KG1 (cell line): ENCODE data around the gene WDR83.

Experiments
- DNase-seq: peaks from one replicate; lab custom pipeline; 2025; lab: John Stamatoyannopoulos, UW

Gene WDR83

DNA sequence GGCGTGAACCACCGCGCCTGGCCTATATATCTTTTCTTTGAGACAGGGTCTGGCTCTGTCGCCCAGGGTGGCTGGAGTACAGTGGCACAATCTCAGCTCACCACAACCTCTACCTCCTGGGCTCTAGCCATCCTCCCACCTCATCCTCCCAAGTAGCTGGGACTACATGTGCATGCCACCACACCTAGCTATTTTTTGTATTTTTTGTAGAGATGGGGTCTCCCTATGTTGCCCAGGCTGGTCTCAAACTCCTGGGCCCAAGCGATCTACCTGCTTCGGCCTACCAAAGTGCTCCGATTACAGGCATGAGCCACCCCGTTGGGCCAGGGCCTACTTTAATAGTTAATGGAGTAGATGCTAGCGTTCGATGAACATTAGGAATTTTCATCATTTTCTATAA is 53.7 kb downstream of the WDR83 start:
- no peak for DNase-seq

- no peak for DNase-seq
These were observed 54.4 kb downstream of the WDR83 start for GRCh38 chr19:12720851-12721655.

- DNase-seq, result peak; percentile 18
These were observed 55.3 kb downstream of the WDR83 start for GRCh38 chr19:12721656-12722565.

DNA sequence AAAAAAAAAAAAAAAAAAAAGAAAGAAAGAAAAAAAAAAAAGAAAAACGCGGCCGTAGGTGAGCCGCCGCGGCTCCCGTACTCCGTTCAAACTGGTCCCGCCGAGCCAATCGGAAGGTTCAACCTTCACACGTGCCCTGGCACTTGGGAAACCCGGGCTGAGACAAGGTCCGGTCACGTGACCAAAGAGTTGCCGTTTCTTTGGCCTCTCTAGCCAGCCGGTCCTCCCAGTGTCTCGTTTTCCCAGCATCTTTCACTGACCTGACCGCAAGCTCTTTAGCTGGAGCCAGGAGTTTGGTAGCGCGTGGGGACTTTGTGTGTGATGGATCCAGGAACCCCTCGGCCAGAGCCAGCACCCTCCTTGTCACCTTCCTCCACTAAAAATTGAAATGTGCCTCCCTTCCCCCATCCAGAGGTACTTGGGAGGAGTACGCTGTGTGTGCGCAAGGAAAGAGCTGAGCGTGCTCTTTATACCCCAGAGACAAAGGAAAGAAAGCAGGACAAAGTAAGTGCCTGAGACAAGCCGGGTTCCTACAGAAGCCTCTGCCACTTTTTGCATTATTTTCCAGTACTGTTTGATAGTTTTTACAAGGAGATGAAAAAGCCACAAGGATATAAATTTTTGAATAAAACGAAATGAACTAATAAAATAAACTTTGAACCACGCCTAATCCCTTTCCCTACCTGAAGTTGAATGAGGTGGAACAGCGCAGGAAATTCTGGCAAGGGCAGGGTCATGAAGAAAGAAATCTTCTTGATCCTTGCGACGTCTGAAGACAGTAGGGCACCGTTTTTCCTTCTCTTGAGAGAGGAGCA is 56.2 kb downstream of the WDR83 start:
- DNase-seq, result peak; percentile 95

- no peak for DNase-seq
These were observed 56.7 kb downstream of the WDR83 start for GRCh38 chr19:12723381-12723640.

GRCh38 chr19:12723641-12724426 is 57.2 kb downstream of the WDR83 start, which contains the start of gene TNPO2:
Gene TNPO2, minus strand, starts transcription at chr19:12723932. Its CDS starts 2,955 bp downstream, at chr19:12720977.
- peak; percentile 48 for DNase-seq
